Karpas-422 (cell line): Measurements from ENCODE around the gene ZFP57. TPM values are rescaled to one million over a fixed set of nuclear protein-coding genes. Genes with fewer than 3 reads are reported as not detected.

Source experiments
- DNase-seq: peaks from one replicate; pipeline ENCODE4 v3.0.0-alpha.2; 2015
- H2AFZ ChIP-seq: fragments of 200-600 bp; sonication (generic); 2 replicates; pipeline ENCODE4 v1.6.1; 2014; ENCODE audit warnings: antibody characterized with exemption, low read length, mixed read lengths
- H3K27ac ChIP-seq: fragments of 200-600 bp; sonication (generic); 2 replicates; pipeline ENCODE4 v1.5.1; 2014; ENCODE audit warnings: mild to moderate bottlenecking, low read length, moderate library complexity
- H3K27me3 ChIP-seq: fragments of 200-600 bp; sonication (generic); 2 replicates; pipeline ENCODE4 v1.6.1; 2014; ENCODE audit warnings: low read length, mixed read lengths
- H3K36me3 ChIP-seq: fragments of 200-600 bp; sonication (generic); 2 replicates; pipeline ENCODE4 v1.6.1; 2014; ENCODE audit warnings: low read length, mixed read lengths; ENCODE audit not compliant: insufficient read depth
- H3K4me1 ChIP-seq: fragments of 200-600 bp; sonication (generic); 2 replicates; pipeline ENCODE4 v1.6.1; 2014; ENCODE audit warnings: mild to moderate bottlenecking, low read length, mixed read lengths
- H3K4me2 ChIP-seq: fragments of 200-600 bp; sonication (generic); 2 replicates; pipeline ENCODE4 v1.6.1; 2014; ENCODE audit warnings: low read length, low read depth, mild to moderate bottlenecking; ENCODE audit not compliant: poor library complexity, severe bottlenecking
- H3K4me3 ChIP-seq: fragments of 200-600 bp; sonication (generic); 2 replicates; pipeline ENCODE4 v1.5.1; 2014; ENCODE audit warnings: mild to moderate bottlenecking, antibody characterized with exemption, low read length, mixed read lengths
- H3K79me2 ChIP-seq: fragments of 200-600 bp; sonication (generic); 2 replicates; pipeline ENCODE4 v1.6.1; 2014; ENCODE audit warnings: mild to moderate bottlenecking, low read length, mixed read lengths
- H3K9ac ChIP-seq: fragments of 200-600 bp; sonication (generic); 2 replicates; pipeline ENCODE4 v1.6.0; 2014; ENCODE audit warnings: low read length
- H3K9me2 ChIP-seq: fragments of 200-600 bp; sonication (generic), shearing (Covaris generic); replicated peaks from 2 replicates; pipeline ENCODE4 v1.6.0; 2014; ENCODE audit warnings: mild to moderate bottlenecking, low read length, moderate library complexity; ENCODE audit not compliant: insufficient read depth
- H3K9me3 ChIP-seq: fragments of 300-700, 200-600 bp; sonication (generic); 2 replicates; pipeline ENCODE4 v1.6.1; 2014; ENCODE audit warnings: low read length, mixed read lengths
- H4K20me1 ChIP-seq: fragments of 200-600 bp; sonication (generic); 2 replicates; pipeline ENCODE4 v1.6.1; 2014; ENCODE audit warnings: mild to moderate bottlenecking, antibody characterized with exemption, low read length, low read depth; ENCODE audit not compliant: insufficient read depth
- total RNA-seq: library from RNA; depleted of rRNA; stranded (reverse); fragments of >200 nt; shearing (Covaris generic); gene quantifications from 2 replicates; pipeline ENCODE4 v1.2.3, GENCODE V29; 2014; ENCODE audit warnings: low replicate concordance

ZFP57 gene
- total RNA-seq, 1 experiment from 2014 or later: not detected

DNA sequence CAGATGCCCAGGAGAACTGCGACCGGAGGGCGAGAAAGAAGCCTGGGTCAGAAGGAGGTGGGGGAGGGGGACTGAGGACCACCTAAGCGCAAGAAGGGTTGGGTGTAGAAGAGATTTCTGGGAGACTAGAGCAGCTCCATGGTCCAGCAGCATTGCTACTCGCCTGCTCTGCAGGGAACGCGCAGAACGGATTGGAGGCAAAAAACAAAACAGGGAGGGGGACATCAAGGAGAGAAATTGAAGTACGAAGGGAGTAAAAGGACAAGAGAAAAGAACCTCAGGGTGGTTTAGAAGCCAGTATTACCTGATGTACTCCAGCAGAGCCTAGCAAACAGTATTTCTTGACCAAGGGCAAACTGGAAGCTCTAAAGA lies 47.4 kb downstream of the ZFP57 start:
- Histone ChIP-seq H3K27me3 (no peaks in the 10 kb centered on the region; the same call in 1 of the 2 replicates), H3K79me2 (no peaks in the 10 kb centered on the region), H3K4me2 (peak overlapping the region; percentile 85), H3K4me1 (peaks cover 34% of the 10 kb centered on the region), H4K20me1 (peaks cover 3% of the 10 kb centered on the region; the same call in 1 of the 2 replicates), H3K9me2 (no peaks in the 10 kb centered on the region), H3K27ac (no peak overlapping the region), H3K36me3 (no peaks in the 10 kb centered on the region), H3K4me3 (peak overlapping the region; percentile 71; the same call in 1 of the 2 replicates), H2AFZ (peak overlapping the region; percentile 74; the same call in 1 of the 2 replicates), H3K9me3 (no peaks in the 10 kb centered on the region), H3K9ac (peak overlapping the region; percentile 72; the same call in 1 of the 2 replicates)
- DNase-seq: no peak

DNA sequence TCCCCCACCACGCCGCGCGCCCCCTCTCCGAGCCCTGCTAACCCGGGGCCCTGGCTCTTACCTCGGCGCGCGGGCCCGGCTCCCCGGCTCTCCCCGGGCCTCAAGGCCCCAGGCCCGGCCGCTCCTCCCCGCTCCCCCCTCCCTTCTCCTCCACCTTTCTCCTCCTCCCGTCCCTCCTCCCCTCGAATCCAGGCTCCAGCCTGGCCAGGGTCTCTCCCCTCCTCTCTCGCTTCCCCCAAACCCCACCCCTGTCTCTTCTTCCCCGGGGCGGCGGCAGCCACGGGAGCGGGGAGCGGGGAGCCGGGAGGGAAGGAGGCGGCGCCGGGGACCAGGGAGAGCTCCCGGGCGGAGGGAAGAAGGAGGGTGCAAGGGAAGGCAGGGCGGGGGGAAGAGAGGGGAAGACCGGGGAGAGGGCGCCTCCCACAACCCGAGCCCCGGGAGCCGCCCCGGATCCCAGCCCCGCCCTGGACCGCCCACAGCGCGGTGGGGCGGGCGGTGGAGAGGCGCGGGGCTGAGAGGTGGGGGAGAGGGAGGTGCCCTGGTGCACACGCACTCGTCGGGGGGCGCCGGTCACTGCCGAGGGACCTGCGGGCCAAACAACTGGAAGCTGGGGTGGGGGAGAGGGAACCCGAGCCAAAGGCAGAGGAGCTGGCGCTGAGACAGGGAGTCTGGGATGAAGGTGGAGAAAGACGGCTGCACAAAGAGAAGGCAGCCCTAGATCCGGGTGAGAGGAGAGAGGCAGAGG lies 48.0 kb downstream of the ZFP57 start, which contains the start of gene GABBR1:
GABBR1 (minus strand) TSS at position 395 of the 745 bp plus-strand sequence. CDS start 798 bp downstream, outside the sequence.
- peak within 1 kb of the TSS; percentile 72 for H3K9ac ChIP-seq
- peak; percentile 67 for DNase-seq
- H3K4me2 ChIP-seq: peak within 1 kb of the TSS; percentile 85
- peaks cover 39% of the 10 kb centered on the region for H3K4me1 ChIP-seq
- no peaks in the 10 kb centered on the region for H3K9me3 ChIP-seq
- H3K9me2 ChIP-seq: no peaks in the 10 kb centered on the region
- H3K27ac ChIP-seq: no peak within 1 kb of the TSS
- H3K4me3 ChIP-seq: peak within 1 kb of the TSS; percentile 71
- H2AFZ ChIP-seq: peak within 1 kb of the TSS; percentile 94
- H4K20me1 ChIP-seq: peaks cover 3% of the 10 kb centered on the region; the same call in 1 of the 2 replicates
- H3K27me3 ChIP-seq: no peaks in the 10 kb centered on the region; the same call in 1 of the 2 replicates
- no peaks in the 10 kb centered on the region for H3K79me2 ChIP-seq
- no peaks in the 10 kb centered on the region for H3K36me3 ChIP-seq

DNA sequence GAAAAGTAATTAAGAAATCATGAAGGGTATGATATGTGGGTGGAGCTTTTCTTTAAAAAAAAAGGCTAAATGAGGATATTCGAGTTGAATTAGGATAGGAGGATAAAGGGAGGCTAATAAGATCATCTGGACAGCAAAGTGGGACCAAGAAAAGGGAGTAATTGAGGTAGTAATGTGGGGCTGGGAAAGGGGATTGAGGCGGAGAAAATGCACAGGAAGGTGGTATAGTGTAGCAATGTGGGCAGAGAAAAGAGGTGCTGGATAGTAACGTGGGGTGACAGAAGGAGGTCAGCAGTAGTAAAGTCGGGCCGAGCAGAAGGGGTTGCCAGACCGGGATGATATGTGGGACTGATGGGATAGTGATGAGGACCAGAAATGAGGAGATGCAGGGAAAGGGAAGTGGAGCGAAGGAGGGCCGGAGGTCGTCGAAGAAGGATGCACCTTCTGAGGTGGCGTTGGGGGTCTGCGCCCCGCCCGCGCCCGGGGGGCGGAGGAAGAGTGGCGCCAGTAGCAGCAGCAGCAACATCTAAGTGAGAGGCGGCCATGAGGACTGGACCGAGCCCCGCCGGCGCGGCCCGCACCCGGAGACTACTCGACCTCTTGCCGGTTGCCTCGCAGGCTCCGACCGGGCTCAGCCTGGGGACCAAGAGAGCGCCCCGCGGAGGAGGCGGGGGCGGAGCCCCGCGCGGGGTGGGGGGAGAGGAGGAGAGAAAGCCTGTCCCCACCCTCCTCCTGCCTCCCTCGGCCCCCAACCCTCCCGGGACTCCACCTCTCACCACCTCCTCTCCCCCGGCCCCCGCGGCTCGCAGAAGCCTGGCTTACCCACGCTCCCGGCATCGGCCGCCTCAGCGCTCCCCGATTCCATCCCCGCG lies 48.9 kb downstream of the ZFP57 start:
- H3K27ac ChIP-seq: no peak overlapping the region
- H2AFZ ChIP-seq: peak overlapping the region; percentile 94
- H4K20me1 ChIP-seq: peaks cover 3% of the 10 kb centered on the region; the same call in 1 of the 2 replicates
- H3K9ac ChIP-seq: peak overlapping the region; percentile 72
- no peaks in the 10 kb centered on the region for H3K9me2 ChIP-seq
- H3K4me2 ChIP-seq: peak overlapping the region; percentile 85
- H3K79me2 ChIP-seq: no peaks in the 10 kb centered on the region
- DNase-seq: peak; percentile 63
- H3K36me3 ChIP-seq: no peaks in the 10 kb centered on the region
- H3K9me3 ChIP-seq: no peaks in the 10 kb centered on the region
- peaks cover 39% of the 10 kb centered on the region for H3K4me1 ChIP-seq
- H3K27me3 ChIP-seq: no peaks in the 10 kb centered on the region; the same call in 1 of the 2 replicates
- H3K4me3 ChIP-seq: peak overlapping the region; percentile 71

DNA sequence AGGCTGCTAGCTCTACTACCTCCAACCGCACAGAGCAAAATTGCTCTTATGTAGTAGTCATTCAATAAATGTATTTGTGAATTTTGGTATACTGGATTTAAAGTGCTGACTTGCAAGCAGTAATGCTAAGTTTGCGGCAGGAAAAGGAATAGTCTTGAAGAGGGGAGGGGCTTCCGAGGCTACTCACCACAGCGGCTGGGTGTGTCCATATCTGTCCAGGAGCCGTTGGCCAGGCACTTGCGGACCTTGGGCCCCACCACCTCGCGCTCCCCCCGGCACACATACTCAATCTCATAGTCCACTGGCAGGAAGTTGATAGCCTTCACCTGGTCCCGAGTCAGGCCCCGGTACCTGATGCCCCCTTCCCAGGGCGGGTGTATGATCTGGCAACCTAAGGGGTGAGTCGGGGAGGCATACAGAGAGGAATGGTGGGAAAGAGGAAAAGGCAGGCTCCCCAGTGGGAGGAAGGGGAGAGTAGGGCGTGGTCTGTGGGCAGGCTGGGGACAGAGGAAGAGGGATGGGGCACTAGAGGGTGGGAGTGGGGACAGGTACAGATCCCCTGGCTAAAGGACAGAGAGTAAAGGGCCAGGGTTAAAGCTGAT lies 49.6 kb downstream of the ZFP57 start:
- Histone ChIP-seq H3K27ac (no peak overlapping the region), H3K36me3 (no peaks in the 10 kb centered on the region), H3K9ac (no peak overlapping the region), H3K4me3 (peak overlapping the region; percentile 71; the same call in 1 of the 2 replicates), H3K27me3 (no peaks in the 10 kb centered on the region; the same call in 1 of the 2 replicates), H3K9me2 (no peaks in the 10 kb centered on the region), H2AFZ (no peak overlapping the region), H4K20me1 (peaks cover 3% of the 10 kb centered on the region; the same call in 1 of the 2 replicates), H3K4me1 (peaks cover 39% of the 10 kb centered on the region), H3K9me3 (no peaks in the 10 kb centered on the region), H3K79me2 (no peaks in the 10 kb centered on the region), H3K4me2 (peak overlapping the region; percentile 85)
- no peak for DNase-seq

DNA sequence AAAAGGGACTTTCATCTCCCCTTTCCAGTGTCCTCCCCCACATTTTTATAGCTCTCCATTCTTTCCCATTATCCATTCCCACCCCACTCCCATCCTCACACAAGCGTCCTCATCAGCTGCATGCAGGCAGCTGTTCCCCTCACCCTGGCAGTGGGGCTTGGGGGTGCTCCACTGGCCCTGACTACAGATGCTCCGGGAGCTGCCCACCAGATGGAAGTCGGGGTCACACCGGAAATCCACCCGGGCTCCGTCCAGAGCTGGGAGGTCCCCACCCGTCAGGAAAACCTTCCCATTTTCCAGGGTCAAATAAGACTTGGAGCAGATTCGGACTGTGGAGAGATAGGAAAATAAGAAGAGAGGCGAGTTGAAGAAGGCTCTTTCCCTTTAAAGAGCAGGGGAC lies 50.6 kb downstream of the ZFP57 start:
- H3K9me2 ChIP-seq: no peaks in the 10 kb centered on the region
- no peak overlapping the region for H3K27ac ChIP-seq
- no peak overlapping the region for H2AFZ ChIP-seq
- DNase-seq: no peak
- H3K4me3 ChIP-seq: no peak overlapping the region
- no peak overlapping the region for H3K9ac ChIP-seq
- no peaks in the 10 kb centered on the region for H3K36me3 ChIP-seq
- no peaks in the 10 kb centered on the region for H3K79me2 ChIP-seq
- H3K4me2 ChIP-seq: no peak overlapping the region
- H3K27me3 ChIP-seq: no peaks in the 10 kb centered on the region; the same call in 1 of the 2 replicates
- no peaks in the 10 kb centered on the region for H3K9me3 ChIP-seq
- H4K20me1 ChIP-seq: peaks cover 3% of the 10 kb centered on the region; the same call in 1 of the 2 replicates
- peaks cover 39% of the 10 kb centered on the region for H3K4me1 ChIP-seq

DNA sequence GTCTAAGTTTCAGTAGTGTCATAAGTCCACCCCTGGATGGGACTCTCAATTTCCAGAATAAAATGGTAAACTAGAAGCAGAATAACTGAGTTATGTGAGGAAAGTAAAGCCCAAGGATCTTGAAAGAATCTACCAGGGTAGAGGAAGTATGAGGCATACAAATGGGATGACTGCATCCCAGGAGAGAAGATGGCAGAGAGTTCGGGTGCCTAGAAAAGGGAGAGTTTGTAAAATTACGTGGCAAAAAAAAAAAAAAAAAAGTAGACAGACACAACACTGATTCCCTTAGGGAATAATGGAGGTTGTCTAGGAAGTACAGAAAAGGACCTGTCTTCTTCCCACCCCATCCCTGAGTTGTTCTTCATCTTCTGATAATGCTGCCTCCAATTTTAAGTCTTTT lies 51.4 kb downstream of the ZFP57 start:
- H3K4me1 ChIP-seq: peaks cover 39% of the 10 kb centered on the region
- H3K9ac ChIP-seq: no peak overlapping the region
- no peak for DNase-seq
- no peaks in the 10 kb centered on the region for H3K79me2 ChIP-seq
- H3K36me3 ChIP-seq: no peaks in the 10 kb centered on the region
- peaks cover 3% of the 10 kb centered on the region; the same call in 1 of the 2 replicates for H4K20me1 ChIP-seq
- H3K9me3 ChIP-seq: no peaks in the 10 kb centered on the region
- H3K4me3 ChIP-seq: no peak overlapping the region
- no peaks in the 10 kb centered on the region; the same call in 1 of the 2 replicates for H3K27me3 ChIP-seq
- no peak overlapping the region for H3K27ac ChIP-seq
- H2AFZ ChIP-seq: no peak overlapping the region
- H3K9me2 ChIP-seq: no peaks in the 10 kb centered on the region
- peak overlapping the region; percentile 85 for H3K4me2 ChIP-seq

DNA sequence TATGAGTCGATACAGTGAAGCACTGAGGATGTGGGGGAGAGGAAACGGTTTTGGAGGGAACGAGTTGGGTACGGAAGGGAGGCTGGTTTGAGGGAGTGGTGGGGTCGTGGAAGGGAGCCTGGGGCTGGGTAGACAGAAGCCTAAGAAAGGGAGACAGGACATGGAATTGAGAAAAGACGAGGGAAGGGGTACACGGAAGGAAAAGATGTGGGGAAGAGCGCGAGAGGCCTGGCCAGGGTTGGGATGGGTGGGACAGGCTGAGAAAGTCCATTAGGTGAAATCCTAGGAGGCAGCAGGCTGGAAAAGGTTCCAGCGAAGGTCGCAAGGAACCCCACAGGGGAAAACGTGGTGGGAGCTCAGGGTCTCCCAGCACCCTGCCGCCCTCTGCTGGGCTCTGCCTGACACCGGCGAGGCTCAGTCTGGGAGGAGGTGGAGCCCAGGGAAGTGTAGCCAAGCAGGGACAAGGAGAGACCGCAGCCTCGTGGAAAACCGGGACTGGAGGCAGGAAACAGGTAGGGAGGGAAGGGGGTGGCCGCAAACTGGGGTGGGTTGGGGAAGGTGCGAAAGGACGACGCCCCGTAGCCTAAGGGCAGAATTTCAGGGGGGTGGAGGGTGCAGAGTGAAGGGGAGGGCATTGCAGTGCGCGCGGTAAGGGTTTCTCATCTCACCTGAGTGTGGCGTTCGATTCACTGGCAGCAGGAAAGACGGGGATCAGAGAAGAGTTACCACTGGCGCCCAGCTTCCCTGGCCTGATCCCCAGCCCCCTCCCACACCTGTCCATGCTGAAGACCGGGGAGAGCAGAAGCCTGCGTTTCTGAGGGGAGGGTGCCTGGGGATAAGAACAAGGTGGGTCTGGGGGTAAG lies 52.3 kb downstream of the ZFP57 start:
- peaks cover 3% of the 10 kb centered on the region; the same call in 1 of the 2 replicates for H4K20me1 ChIP-seq
- H3K4me3 ChIP-seq: peak overlapping the region; percentile 72
- H3K9me3 ChIP-seq: no peaks in the 10 kb centered on the region
- no peaks in the 10 kb centered on the region for H3K9me2 ChIP-seq
- DNase-seq: peak; percentile 66
- no peaks in the 10 kb centered on the region; the same call in 1 of the 2 replicates for H3K27me3 ChIP-seq
- H3K27ac ChIP-seq: no peak overlapping the region
- H3K4me1 ChIP-seq: peaks cover 34% of the 10 kb centered on the region
- no peaks in the 10 kb centered on the region for H3K36me3 ChIP-seq
- no peaks in the 10 kb centered on the region for H3K79me2 ChIP-seq
- H3K9ac ChIP-seq: peak overlapping the region; percentile 74
- H2AFZ ChIP-seq: peak overlapping the region; percentile 87
- peak overlapping the region; percentile 85 for H3K4me2 ChIP-seq
